ENCODE results near the gene MIOX. TPM values are rescaled to one million over a fixed set of nuclear protein-coding genes. Genes with fewer than 3 reads are reported as not detected.

The MIOX gene
- total and polyA plus RNA-seq, 10 of the 15 experiments (the other 5 are each of a cell fraction or from before 2014, with no cell fraction given): 0.10 to 0.31 TPM; not detected in 8

DNA sequence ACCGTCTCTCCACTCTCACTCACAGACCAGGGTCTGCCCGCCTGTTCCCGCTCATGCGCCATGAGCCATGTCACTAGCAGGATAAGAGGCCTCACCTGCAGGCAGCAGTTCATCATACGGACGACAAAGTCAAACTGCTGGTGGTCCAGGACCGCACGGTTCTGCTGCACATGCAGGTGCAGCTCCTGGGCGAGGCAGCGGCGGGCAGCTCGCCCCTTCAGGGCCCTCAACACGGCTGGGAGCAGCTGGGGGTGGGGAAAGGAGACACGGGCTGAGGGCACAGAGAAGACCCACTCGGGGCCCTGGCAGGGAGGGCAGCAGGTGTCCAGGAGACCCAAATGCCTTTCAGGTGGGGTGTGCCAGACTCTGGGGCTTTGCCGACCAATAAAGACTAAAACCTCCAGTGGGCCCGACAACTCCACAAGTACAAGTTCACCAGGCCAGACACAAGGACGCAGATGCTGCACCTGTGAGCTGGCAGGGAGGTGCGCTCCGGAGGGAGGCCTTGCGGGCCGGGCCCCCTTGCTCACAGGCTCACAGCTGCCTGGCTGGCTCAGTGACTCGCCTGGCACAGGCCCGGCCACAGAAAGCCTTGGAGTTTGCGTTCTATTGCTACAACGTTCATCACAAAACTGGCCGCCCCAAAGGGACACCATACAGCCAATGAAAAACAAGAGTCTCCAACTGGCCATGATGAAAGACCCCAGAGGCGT lies 23.3 kb upstream of the MIOX start:
- SMC1A ChIA-PET (ENCODE audit: uncharacterized antibody, unreplicated experiment): no interaction called here
- no peak overlapping the region for H3K9ac ChIP-seq (ENCODE audit: control insufficient read depth, insufficient read depth, low read length)
- no peak overlapping the region for H2AFZ ChIP-seq (ENCODE audit: control insufficient read depth, low read depth, low read length)
- H3K4me3 ChIP-seq: no peak overlapping the region
- CTCF ChIA-PET: no interaction called here
- WGBS (ENCODE audit: insufficient coverage, insufficient replicate concordance, low lambda C conversion rate, missing lambda C conversion rate): 89% methylated on average over 28 of the region's 28 CpGs
- no peaks in the 10 kb centered on the region for H3K4me1 ChIP-seq (ENCODE audit: control insufficient read depth, insufficient read depth, low read length)
- no peaks in the 10 kb centered on the region for H3K9me3 ChIP-seq (replicated peaks; ENCODE audit: control insufficient read depth, insufficient read depth, low read length)
- DNase-seq (ENCODE audit: low read depth, low spot score) (no peak), FAIRE-seq (no peak), ATAC-seq (no peak)
- H3K36me3 ChIP-seq (ENCODE audit: control insufficient read depth in 2 of 2, insufficient read depth in 2 of 2, low read length in 1 of 2): peaks cover 14 to 66% of the 10 kb centered on the region in 2 experiments
- in situ Hi-C loops (cut with MboI) (no loop called here), intact Hi-C loops (cut with micrococcal nuclease; ENCODE audit: unreplicated experiment) (no loop called here)
- no peaks in the 10 kb centered on the region for H3K79me2 ChIP-seq (ENCODE audit: control insufficient read depth, insufficient read depth, low read length)
- RAD21 ChIA-PET (ENCODE audit: unreplicated experiment): no interaction called here
- POLR2A ChIA-PET: no interaction called here
- H3K27me3 ChIP-seq (replicated peaks in 1 of 2; ENCODE audit: control insufficient read depth in 2 of 2, insufficient read depth in 2 of 2, low read length in 1 of 2): no peaks in the 10 kb centered on the region
- no peaks in the 10 kb centered on the region for H4K20me1 ChIP-seq (ENCODE audit: control insufficient read depth, insufficient read depth)
- TF ChIP-seq TAF1 (IDR thresholded peaks at IDR 0.05; ENCODE audit: borderline replicate concordance, low read depth, low read length): no peak
- TF ChIP-seq, protein P1, sequence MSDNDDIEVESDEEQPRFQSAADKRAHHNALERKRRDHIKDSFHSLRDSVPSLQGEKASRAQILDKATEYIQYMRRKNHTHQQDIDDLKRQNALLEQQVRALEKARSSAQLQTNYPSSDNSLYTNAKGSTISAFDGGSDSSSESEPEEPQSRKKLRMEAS (IDR thresholded peaks at IDR 0.05; ENCODE audit: low read depth, low read length): no peak
- TF ChIP-seq WRNIP1 (IDR thresholded peaks at IDR 0.05; ENCODE audit: borderline replicate concordance, low read depth, low read length): no peak
- TF ChIP-seq, protein P2, sequence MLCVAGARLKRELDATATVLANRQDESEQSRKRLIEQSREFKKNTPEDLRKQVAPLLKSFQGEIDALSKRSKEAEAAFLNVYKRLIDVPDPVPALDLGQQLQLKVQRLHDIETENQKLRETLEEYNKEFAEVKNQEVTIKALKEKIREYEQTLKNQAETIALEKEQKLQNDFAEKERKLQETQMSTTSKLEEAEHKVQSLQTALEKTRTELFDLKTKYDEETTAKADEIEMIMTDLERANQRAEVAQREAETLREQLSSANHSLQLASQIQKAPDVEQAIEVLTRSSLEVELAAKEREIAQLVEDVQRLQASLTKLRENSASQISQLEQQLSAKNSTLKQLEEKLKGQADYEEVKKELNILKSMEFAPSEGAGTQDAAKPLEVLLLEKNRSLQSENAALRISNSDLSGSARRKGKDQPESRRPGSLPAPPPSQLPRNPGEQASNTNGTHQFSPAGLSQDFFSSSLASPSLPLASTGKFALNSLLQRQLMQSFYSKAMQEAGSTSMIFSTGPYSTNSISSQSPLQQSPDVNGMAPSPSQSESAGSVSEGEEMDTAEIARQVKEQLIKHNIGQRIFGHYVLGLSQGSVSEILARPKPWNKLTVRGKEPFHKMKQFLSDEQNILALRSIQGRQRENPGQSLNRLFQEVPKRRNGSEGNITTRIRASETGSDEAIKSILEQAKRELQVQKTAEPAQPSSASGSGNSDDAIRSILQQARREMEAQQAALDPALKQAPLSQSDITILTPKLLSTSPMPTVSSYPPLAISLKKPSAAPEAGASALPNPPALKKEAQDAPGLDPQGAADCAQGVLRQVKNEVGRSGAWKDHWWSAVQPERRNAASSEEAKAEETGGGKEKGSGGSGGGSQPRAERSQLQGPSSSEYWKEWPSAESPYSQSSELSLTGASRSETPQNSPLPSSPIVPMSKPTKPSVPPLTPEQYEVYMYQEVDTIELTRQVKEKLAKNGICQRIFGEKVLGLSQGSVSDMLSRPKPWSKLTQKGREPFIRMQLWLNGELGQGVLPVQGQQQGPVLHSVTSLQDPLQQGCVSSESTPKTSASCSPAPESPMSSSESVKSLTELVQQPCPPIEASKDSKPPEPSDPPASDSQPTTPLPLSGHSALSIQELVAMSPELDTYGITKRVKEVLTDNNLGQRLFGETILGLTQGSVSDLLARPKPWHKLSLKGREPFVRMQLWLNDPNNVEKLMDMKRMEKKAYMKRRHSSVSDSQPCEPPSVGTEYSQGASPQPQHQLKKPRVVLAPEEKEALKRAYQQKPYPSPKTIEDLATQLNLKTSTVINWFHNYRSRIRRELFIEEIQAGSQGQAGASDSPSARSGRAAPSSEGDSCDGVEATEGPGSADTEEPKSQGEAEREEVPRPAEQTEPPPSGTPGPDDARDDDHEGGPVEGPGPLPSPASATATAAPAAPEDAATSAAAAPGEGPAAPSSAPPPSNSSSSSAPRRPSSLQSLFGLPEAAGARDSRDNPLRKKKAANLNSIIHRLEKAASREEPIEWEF (IDR thresholded peaks at IDR 0.05; ENCODE audit: insufficient replicate concordance, low read depth, low read length): no peak
- H3K27ac ChIP-seq (ENCODE audit: control insufficient read depth, insufficient read depth): no peak overlapping the region
- no peak overlapping the region for H3K4me2 ChIP-seq (ENCODE audit: control insufficient read depth, insufficient read depth)
- no TSS peak for BruUV-seq (replicated peaks)
